GM19455 (cell line): ENCODE results near the gene GPR156.

Source experiments
- ATAC-seq: cut with Tn5 transposase; IDR thresholded peaks from one replicate; pipeline ENCODE4 v1.9.1; 2021; ENCODE audit not compliant: unreplicated experiment

The GPR156 gene

DNA sequence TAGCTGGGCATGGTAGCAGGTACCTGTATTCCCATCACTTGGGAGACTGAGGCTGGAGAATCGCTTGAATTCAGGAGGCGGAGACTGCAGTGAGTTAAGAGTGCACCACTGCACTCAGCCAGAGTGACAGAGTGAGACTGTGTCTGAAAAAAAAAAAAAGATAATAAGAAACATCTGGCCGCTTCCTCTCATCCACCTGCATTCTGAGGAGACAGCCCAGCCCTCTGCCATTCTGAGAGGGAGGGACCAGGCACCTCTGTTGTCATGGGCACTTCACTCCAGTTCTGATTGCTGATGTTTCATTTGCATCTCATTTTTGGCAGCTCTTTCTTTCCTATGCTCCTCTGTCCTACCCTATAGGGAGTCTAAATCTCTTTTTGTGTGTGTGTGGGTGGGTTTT, 154.4 kb downstream of the GPR156 start:
- no peak for ATAC-seq

DNA sequence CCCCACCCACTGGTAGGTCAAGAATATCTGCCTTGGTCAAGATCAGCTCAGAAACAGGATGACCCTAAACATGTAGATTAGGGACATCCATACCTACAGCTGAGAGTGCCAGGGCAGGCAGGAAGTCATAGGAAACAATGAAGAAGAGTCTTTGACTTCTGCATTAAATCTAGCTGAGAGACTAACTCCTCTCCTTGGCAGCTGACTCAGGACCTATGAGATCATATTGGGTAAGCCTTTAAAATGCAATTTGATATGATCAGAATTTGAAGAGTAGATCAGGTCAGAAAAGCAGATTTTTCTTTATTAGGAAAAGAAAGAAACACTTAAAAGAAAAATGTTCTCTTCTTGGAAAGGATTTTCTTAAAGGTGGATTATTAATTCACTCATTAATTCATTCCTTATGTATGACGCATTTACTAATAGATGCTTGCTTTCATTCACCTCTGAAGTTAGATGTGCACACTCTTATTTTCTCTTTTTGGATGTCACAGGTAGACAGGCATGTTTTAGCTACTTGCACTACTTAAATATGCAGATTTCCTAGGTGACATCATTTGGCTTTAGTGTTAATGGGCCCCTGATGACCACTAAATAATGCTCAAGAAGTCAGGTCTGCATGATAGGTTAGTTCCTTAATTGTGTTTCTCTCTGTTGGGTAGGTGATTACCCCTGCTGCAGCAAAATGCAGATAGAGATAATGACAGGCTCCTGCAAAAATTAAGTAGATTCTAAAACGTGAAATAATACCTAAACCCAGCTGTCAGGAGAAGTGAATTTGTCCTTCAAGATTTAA, 155.1 kb downstream of the GPR156 start:
- no peak for ATAC-seq

DNA sequence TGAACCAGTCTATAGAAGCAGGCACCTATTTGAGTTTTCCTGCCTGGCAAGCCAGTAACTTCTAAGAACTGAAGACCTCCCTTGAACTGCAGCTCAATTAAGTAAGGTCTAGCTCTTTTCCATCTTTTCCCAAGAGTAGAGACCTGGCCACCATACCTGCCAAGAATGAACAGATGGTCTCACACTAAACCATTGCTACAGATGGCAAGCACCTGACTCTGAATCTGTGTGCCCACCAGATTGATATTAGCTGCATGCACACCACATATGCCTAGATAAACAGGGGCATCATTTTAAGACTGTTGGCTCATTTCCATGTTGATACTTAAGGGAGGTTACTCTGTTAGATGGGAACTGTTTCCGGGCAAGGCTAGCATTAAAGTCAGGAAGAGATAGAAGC, 156.0 kb downstream of the GPR156 start:
- ATAC-seq, result no peak

DNA sequence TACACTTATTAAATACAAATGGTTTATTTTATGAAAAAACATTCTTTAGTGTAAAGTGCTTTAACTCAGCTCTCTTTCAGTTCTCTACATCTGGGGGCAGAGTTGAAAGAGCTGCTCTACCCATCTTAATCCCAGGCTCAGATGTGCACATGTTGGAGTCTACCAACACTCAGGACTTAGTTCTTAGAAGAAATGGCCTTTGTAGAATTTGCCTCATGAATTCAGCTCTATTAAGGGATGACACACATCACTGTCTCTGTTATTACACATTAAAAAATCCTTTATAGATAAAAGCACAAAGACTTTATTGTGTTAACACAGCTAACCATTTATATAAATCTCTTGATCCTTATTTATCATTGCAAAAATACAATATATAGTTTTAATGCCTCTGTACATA, 159.0 kb downstream of the GPR156 start:
- ATAC-seq, result no peak

DNA sequence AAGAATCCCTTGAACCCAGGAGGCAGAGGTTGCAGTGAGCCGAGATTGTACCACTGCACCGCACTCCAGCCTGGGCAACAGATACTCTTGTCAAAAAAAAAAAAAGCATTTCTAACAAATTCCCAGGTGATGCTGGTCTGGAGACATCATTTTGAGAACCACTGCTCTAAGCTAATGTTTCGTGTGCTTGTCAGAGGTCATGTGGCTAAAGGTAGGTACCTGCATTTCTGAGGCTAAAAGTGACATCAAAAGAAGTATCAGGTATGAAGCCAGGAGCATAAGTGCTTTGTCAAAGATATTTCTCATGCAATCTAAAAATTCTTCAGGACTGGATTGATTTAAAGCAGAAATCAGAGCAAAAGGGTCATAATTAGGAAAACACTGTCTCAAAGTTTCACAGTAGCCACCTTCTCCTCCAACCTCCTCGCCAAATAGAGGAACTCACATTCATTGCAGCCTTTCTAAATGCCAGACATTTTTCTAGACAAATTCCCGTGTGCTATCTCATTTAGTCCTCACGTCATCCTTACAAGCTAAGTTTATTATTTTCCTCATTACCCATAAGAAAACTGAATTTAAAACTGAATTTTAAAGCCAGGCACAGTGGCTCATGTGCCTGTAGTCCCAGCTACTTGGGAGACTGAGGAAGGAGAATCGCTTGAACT, 165.0 kb downstream of the GPR156 start:
- ATAC-seq, result no peak
